A549 (cell line): ENCODE results near the gene NXPH4.

ENCODE experiments used
- CHD2 ChIP-seq: fragments of 150-350 bp; IDR thresholded peaks from 2 replicates; pipeline ENCODE4 v1.6.1; 2014; ENCODE audit warnings: low read length; ENCODE audit not compliant: partially characterized antibody
- CTCF ChIP-seq: fragments of >200 bp; sonication (Bioruptor Twin); formaldehyde crosslinking; IDR thresholded peaks from 3 replicates; pipeline ENCODE4 v1.5.1; 2016
- EP300 ChIP-seq, 2 experiments: fragments of >200 bp; sonication (Bioruptor Twin); formaldehyde crosslinking; IDR thresholded peaks; 2 replicates in 1 of 2; 3 replicates in 1 of 2; pipeline ENCODE4 v1.6.1; 2016 to 2017
- GATA3 ChIP-seq: IDR thresholded peaks from 2 replicates; pipeline ENCODE4 v1.6.1; 2012; ENCODE audit warnings: borderline replicate concordance
- JUN ChIP-seq, 2 experiments: fragments of >200 bp; sonication (Bioruptor Twin); formaldehyde crosslinking; IDR thresholded peaks; 2 replicates in 1 of 2; 3 replicates in 1 of 2; pipeline ENCODE4 v1.6.1; 2016 to 2017
- PHF8 ChIP-seq: fragments of 200-600 bp; sonication (generic); IDR thresholded peaks from 2 replicates; pipeline ENCODE4 v1.6.1; 2016; ENCODE audit warnings: low read depth, mild to moderate bottlenecking, antibody characterized with exemption, moderate library complexity, borderline replicate concordance
- POLR2A ChIP-seq: IDR thresholded peaks from 2 replicates; pipeline ENCODE4 v1.6.1; 2012; ENCODE audit warnings: mild to moderate bottlenecking, low read length
- RCOR1 ChIP-seq: fragments of 150-350 bp; IDR thresholded peaks from 2 replicates; pipeline ENCODE4 v1.6.1; 2014; ENCODE audit warnings: antibody characterized with exemption, low read length, low read depth
- REST ChIP-seq: fragments of 200-600 bp; sonication (generic); IDR thresholded peaks from 2 replicates; pipeline ENCODE4 v1.6.1; 2016; ENCODE audit warnings: antibody characterized with exemption, mild to moderate bottlenecking, moderate library complexity

GRCh38 chr12:57219993-57220754, 3.6 kb downstream of the NXPH4 start:
- TF ChIP-seq CTCF (no peak), POLR2A (no peak), PHF8 (no peak), EP300 (IDR thresholded peaks at IDR 0.05) (no peak), GATA3 (no peak), REST (no peak), RCOR1 (no peak), JUN (IDR thresholded peaks at IDR 0.05) (no peak), CHD2 (no peak)
